Measurements from ENCODE around the gene NFE2L3. TPM values are rescaled to one million over a fixed set of nuclear protein-coding genes. Genes with fewer than 3 reads are reported as not detected.

The NFE2L3 gene
- total and polyA plus RNA-seq, 9 of the 15 experiments (the other 6 are each of a cell fraction or from before 2014, with no cell fraction given), result 2.9 to 16.9 (median 12.4) TPM

- TF ChIP-seq CBX1 (IDR thresholded peaks at IDR 0.05; ENCODE audit: low read depth) (no peak), CTCFL (IDR thresholded peaks at IDR 0.05; ENCODE audit: borderline replicate concordance, insufficient read depth, low read depth, low read length, poor library complexity, severe bottlenecking) (no peak), ZKSCAN8 (CRISPR knock-in tag; IDR thresholded peaks at IDR 0.05) (no peak)
Observed at GRCh38 chr7:26151096-26151495, 902 bp upstream of the NFE2L3 start (continued).

GRCh38 chr7:26151650-26151952 lies 397 bp upstream of the NFE2L3 start:
- H4K20me1 ChIP-seq (replicated peaks; ENCODE audit: control insufficient read depth, insufficient read depth, low read length), result peaks cover 9% of the 10 kb centered on the region; the same call in 1 of the 2 replicates
- CTCF ChIA-PET (ENCODE audit: low intra/inter-chr PET ratio), result interaction anchor here (1.3 kb wide), 1 partner anchor 49 kb away, joined by 4 read pairs; the partner anchor contains the start of gene HNRNPA2B1
- H3K27me3 ChIP-seq (ENCODE audit: control insufficient read depth in 2 of 2, insufficient read depth in 2 of 2, low read length in 2 of 2), result no peaks in the 10 kb centered on the region
- peak overlapping the region; percentile 75 for H3K4me3 ChIP-seq
- POLR2A ChIA-PET, result interaction anchor here (0.5 to 2.5 kb wide), 12 partner anchors 9 to 209 kb away, joined by 3 to 13 read pairs (median 4); partner anchors contain the start of genes CBX3, HNRNPA2B1 and SNX10
- BruUV-seq (replicated peaks), result no TSS peak
- peak overlapping the region; percentile 91 for H3K4me2 ChIP-seq (ENCODE audit: insufficient read depth, low read length)
- H3K27ac ChIP-seq (ENCODE audit: extremely low read depth, low read depth, low read length), result peak overlapping the region; percentile 62; the same call in 2 of the 3 replicates
- 62% methylated on average over 10 of the region's 10 CpGs for WGBS (ENCODE audit: insufficient coverage, low coverage, missing lambda C conversion rate)
- no peaks in the 10 kb centered on the region for H3K9me3 ChIP-seq (replicated peaks; ENCODE audit: control insufficient read depth, insufficient read depth, low read depth, low read length)
- H3K79me2 ChIP-seq (ENCODE audit: control insufficient read depth, insufficient read depth, low read length), result peaks cover 45% of the 10 kb centered on the region
- in situ Hi-C loops (cut with MboI) (no loop called here), intact Hi-C loops (cut with micrococcal nuclease) (no loop called here)
- no peaks in the 10 kb centered on the region; the same call in 2 of the 3 replicates for H3K36me3 ChIP-seq (ENCODE audit: control insufficient read depth, insufficient read depth, low read length)
- H3K9ac ChIP-seq (ENCODE audit: insufficient read depth in 1 of 2, low read depth in 2 of 2, low read length in 2 of 2), result peak overlapping the region; percentile 59 to 87
- FAIRE-seq (no peak), ATAC-seq (no peak), DNase-seq (ENCODE audit: extremely low read depth in 1 of 4, low spot score in 3 of 4) (no peak)
- H3K9me1 ChIP-seq (ENCODE audit: control insufficient read depth, insufficient read depth, low read length), result no peaks in the 10 kb centered on the region
- peaks cover 28 to 36% of the 10 kb centered on the region in 2 experiments for H3K4me1 ChIP-seq (replicated peaks in 1 of 2; ENCODE audit: control insufficient read depth in 2 of 2, insufficient read depth in 2 of 2, low read length in 2 of 2)
- peak overlapping the region; percentile 97 for H2AFZ ChIP-seq (ENCODE audit: low read depth, low read length)
- peak; percentile 59; the same call in 1 of the 2 replicates for TF ChIP-seq ZNF668 (CRISPR knock-in tag; IDR thresholded peaks at IDR 0.05)
- TF ChIP-seq ZNF212 (CRISPR knock-in tag; IDR thresholded peaks at IDR 0.05), result no peak
- no peak for TF ChIP-seq ZNF316 (IDR thresholded peaks at IDR 0.05)
- peak in 1 of 2 experiments; percentile 46; a peak in 1 of 4 replicates for TF ChIP-seq MLLT1 (IDR thresholded peaks at IDR 0.05)
- TF ChIP-seq KLF6 (CRISPR knock-in tag; IDR thresholded peaks at IDR 0.05; ENCODE audit: borderline replicate concordance), result no peak
- TF ChIP-seq JUNB (CRISPR knock-in tag; conservative IDR thresholded peaks at IDR 0.05), result no peak
- TF ChIP-seq EHMT2 (IDR thresholded peaks at IDR 0.05), result 0 out of 2 replicates have a peak, but pooled peaks have one; percentile 65
- no peak for TF ChIP-seq SMARCA5 (IDR thresholded peaks at IDR 0.05)
- no peak for TF ChIP-seq USF2 (CRISPR knock-in tag; IDR thresholded peaks at IDR 0.05)
- no peak for TF ChIP-seq MYC (IDR thresholded peaks at IDR 0.05; ENCODE audit: low read depth, low read length)
- TF ChIP-seq MYC (CRISPR knock-in tag; IDR thresholded peaks at IDR 0.05; ENCODE audit: borderline replicate concordance, low read depth), result 0 out of 2 replicates have a peak, but pooled peaks have one; percentile 53
- TF ChIP-seq SNRNP70 (optimal IDR thresholded peaks at IDR 0.05; ENCODE audit: low read depth, low read length), result no peak
- no peak for TF ChIP-seq ZFP1 (CRISPR knock-in tag; IDR thresholded peaks at IDR 0.05)
- 0 out of 2 replicates have a peak, but pooled peaks have one; percentile 53 for TF ChIP-seq ZNF311 (CRISPR knock-in tag; IDR thresholded peaks at IDR 0.05)
